Mesothelial cell of epicardium (in vitro differentiated cells): Measurements from ENCODE around the gene POLR3E. TPM values are rescaled to one million over a fixed set of nuclear protein-coding genes. Genes with fewer than 3 reads are reported as not detected.

Source experiments
- DNase-seq, 2 experiments: peaks; one replicate each; pipeline ENCODE4 v3.0.0; 2021; ENCODE audit warnings: low spot score in 2 of 2; ENCODE audit not compliant: unreplicated experiment in 2 of 2
- H3K27ac Mint-ChIP-seq: 2 replicates; pipeline ENCODE4 v1.8.0; 2021; ENCODE audit warnings: mixed read lengths
- H3K27me3 Mint-ChIP-seq: 2 replicates; pipeline ENCODE4 v1.8.0; 2021; ENCODE audit warnings: low read depth, mixed read lengths
- H3K36me3 Mint-ChIP-seq: 2 replicates; pipeline ENCODE4 v1.8.0; 2021; ENCODE audit warnings: mixed read lengths
- H3K4me1 Mint-ChIP-seq: 2 replicates; pipeline ENCODE4 v1.8.0; 2021; ENCODE audit warnings: mixed read lengths
- H3K4me3 Mint-ChIP-seq: 2 replicates; pipeline ENCODE4 v1.8.0; 2021; ENCODE audit warnings: mild to moderate bottlenecking, moderate library complexity, mixed read lengths
- H3K9me3 Mint-ChIP-seq: 2 replicates; pipeline ENCODE4 v1.8.0; 2021; ENCODE audit warnings: mixed read lengths
- total RNA-seq: library from RNA; stranded (reverse); gene quantifications from 3 replicates; pipeline ENCODE4 v1.2.1, GENCODE V29; 2021
- TF ChIP-seq, protein P1 (sequence below): fragments of 200-600 bp; sonication (generic); IDR thresholded peaks from one replicate; pipeline ENCODE4 v1.5.0; 2021; ENCODE audit warnings: antibody characterized with exemption; ENCODE audit not compliant: unreplicated experiment

POLR3E gene
- total RNA-seq, 1 donor from 2014 or later, result 71.4 TPM

DNA sequence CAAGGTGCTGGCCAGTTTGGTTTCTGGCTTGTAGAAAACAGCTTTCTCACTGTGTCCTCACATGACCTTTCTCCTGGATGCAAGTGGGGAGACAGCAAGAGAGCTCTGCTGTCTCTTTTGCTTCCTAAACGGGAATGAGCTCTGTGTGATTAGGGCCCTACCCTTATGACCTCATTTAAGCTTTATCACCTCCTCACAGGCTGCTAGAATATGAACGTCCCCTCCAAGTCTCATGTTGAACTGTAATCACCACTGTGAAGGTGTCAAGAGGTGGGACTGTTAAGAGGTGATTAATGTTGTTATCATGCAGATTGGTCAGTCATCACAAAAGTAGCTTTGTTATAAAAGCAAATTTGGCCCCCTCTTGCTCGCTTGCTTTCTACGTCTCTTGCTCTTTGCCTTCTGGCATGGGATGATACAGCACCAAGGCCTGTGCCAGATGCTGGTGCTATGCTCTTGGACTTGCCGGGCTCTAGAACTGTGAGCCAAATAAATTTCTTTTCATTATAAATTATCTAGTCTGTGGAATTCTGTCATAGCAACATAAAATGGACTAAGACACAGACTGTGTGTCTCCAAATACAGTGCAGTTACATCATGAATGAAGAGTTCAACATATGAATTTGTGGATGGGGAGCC is 14.8 kb upstream of the POLR3E start:
- Mint-ChIP-seq H3K4me1 (peaks cover 12% of the 10 kb centered on the region), H3K4me3 (no peak overlapping the region), H3K9me3 (peaks cover 5% of the 10 kb centered on the region), H3K36me3 (peaks cover 26% of the 10 kb centered on the region), H3K27ac (no peak overlapping the region), H3K27me3 (no peaks in the 10 kb centered on the region)
- TF ChIP-seq, protein P1, sequence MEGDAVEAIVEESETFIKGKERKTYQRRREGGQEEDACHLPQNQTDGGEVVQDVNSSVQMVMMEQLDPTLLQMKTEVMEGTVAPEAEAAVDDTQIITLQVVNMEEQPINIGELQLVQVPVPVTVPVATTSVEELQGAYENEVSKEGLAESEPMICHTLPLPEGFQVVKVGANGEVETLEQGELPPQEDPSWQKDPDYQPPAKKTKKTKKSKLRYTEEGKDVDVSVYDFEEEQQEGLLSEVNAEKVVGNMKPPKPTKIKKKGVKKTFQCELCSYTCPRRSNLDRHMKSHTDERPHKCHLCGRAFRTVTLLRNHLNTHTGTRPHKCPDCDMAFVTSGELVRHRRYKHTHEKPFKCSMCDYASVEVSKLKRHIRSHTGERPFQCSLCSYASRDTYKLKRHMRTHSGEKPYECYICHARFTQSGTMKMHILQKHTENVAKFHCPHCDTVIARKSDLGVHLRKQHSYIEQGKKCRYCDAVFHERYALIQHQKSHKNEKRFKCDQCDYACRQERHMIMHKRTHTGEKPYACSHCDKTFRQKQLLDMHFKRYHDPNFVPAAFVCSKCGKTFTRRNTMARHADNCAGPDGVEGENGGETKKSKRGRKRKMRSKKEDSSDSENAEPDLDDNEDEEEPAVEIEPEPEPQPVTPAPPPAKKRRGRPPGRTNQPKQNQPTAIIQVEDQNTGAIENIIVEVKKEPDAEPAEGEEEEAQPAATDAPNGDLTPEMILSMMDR, result no peak
- no peak for DNase-seq

DNA sequence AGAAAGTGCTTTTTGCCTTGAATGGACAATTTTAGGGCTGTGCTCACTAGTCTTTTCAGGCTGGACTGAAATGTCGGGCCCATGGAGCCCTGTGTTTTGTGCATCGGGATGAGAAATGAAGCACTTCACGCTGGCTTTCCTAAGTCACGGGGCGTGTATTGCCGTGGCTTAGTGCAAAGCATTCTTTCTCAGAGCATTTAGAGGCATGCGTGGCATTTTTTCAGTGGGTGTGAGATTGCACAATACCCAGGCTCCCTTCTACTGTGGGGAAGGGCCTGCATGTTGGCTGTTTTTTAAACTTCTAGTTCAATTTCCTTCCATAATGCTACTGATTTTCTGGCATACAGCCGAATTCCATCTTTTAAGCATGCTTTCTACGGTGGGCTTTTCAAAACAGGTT is 12.6 kb upstream of the POLR3E start:
- H3K36me3 Mint-ChIP-seq, result peaks cover 23% of the 10 kb centered on the region
- no peak overlapping the region for H3K27ac Mint-ChIP-seq
- H3K4me1 Mint-ChIP-seq, result peaks cover 12% of the 10 kb centered on the region

DNA sequence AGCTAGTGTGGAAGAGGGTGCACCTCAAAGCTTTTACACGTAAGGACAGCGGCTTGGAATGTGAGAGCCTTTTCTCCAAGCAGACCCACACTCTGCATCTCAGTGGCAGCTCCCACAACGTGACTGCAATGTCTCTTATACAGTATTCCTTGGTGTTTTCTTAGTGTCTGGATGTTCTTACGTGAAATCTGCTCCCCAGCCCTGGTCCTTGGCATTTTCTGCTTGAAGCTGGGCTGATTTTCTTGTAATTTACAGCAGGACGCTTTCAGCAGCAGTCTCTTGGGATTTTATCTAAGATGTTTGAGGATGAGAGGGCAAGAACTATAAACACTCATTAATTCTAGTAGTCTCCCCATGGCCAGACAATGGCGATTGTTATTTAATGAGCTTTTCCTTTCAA is 12.1 kb upstream of the POLR3E start:
- no peak for DNase-seq
- Mint-ChIP-seq H3K27ac (no peak overlapping the region), H3K27me3 (no peaks in the 10 kb centered on the region), H3K4me1 (peaks cover 11% of the 10 kb centered on the region), H3K9me3 (peaks cover 5% of the 10 kb centered on the region), H3K4me3 (no peak overlapping the region), H3K36me3 (peaks cover 23% of the 10 kb centered on the region)
- TF ChIP-seq, protein P1, result no peak

More for the DNA sequence above, 12.6 kb upstream of the POLR3E start:
- no peak overlapping the region for H3K4me3 Mint-ChIP-seq
- DNase-seq, result no peak
- TF ChIP-seq, protein P1, result no peak
- no peaks in the 10 kb centered on the region for H3K27me3 Mint-ChIP-seq
- peaks cover 5% of the 10 kb centered on the region for H3K9me3 Mint-ChIP-seq

DNA sequence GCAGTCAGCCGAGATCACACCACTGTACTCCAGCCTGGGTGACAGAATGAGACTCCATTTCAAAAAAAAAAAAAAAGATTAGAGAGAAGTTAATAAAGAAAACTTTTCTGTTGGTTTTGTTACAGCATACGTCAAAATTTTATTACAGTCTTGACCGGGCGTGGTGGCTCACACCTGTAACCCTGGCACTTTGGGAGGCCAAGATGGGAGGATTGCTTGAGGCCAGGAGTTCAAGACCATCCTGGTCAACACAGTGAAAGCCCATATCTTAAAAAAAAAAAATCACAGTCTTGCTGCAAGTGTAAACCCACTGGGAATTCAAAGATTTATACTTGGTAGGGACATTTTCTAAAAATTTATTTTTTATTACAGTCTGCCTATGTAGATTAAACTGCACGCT is 6.2 kb upstream of the POLR3E start:
- TF ChIP-seq, protein P1, result no peak
- Mint-ChIP-seq H3K9me3 (no peaks in the 10 kb centered on the region), H3K4me3 (no peak overlapping the region), H3K4me1 (no peaks in the 10 kb centered on the region), H3K27ac (no peak overlapping the region), H3K36me3 (no peaks in the 10 kb centered on the region), H3K27me3 (no peaks in the 10 kb centered on the region)
- DNase-seq, result no peak

DNA sequence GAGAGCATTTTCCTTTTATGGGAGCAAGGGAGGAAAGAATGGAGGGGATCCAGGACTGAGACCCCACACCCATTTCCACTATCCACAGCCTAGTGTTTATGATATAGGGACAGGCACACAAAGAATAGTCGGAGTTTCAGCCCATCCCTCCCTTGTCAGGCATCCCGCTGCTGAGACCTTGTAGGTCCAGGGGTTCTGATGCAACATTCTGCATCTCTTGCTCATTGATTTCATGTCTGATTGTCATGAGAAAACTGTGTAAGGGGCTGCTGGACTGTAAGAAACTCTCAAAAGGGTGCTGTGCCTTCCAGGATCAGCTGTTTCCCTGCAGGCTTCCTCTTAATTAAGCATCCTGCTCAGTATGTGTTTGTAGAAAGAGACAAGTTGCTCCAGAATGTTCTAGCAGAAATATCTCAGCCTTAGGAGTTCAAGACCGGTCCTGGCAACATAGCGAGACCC is 5.3 kb upstream of the POLR3E start:
- H3K27ac Mint-ChIP-seq, result no peak overlapping the region
- no peaks in the 10 kb centered on the region for H3K36me3 Mint-ChIP-seq
- H3K4me3 Mint-ChIP-seq, result no peak overlapping the region
- no peaks in the 10 kb centered on the region for H3K27me3 Mint-ChIP-seq
- no peaks in the 10 kb centered on the region for H3K9me3 Mint-ChIP-seq
- TF ChIP-seq, protein P1, result no peak
- DNase-seq, result no peak
- H3K4me1 Mint-ChIP-seq, result peaks cover 2% of the 10 kb centered on the region
